HL-60/S4 treated with phorbol 12-myristate 13-acetate at 8.2 ng/mL for 4 days and 3 days (cell line): ENCODE data around the gene LYZ.

ENCODE experiments used
- in situ Hi-C: fragments of 300-500 bp; cut with MboI; formaldehyde crosslinking; loops from 2 replicates; pipeline ENCODE4 v1.15.0; 2022; ENCODE audit warnings: low sequenced_read_pairs

LYZ gene

GRCh38 chr12:69383074-69383473 lies 34.9 kb downstream of the LYZ start:
- in situ Hi-C loops, result loop anchor here (25.0 kb wide), 1 partner anchor 179 kb away; no protein-coding TSS in a partner anchor

- in situ Hi-C loops, result loop anchor here (25.0 kb wide), 1 partner anchor 177 kb away; no protein-coding TSS in a partner anchor
Observed at GRCh38 chr12:69385038-69385437, 36.9 kb downstream of the LYZ start.

GRCh38 chr12:69386921-69387320 lies 38.7 kb downstream of the LYZ start:
- in situ Hi-C loops, result loop anchor here (25.0 kb wide), 1 partner anchor 175 kb away; no protein-coding TSS in a partner anchor

- in situ Hi-C loops, result loop anchor here (25.0 kb wide), 1 partner anchor 174 kb away; no protein-coding TSS in a partner anchor
Observed at GRCh38 chr12:69388371-69388770, 40.2 kb downstream of the LYZ start.

GRCh38 chr12:69389831-69390230 lies 41.6 kb downstream of the LYZ start:
- in situ Hi-C loops, result loop anchor here (25.0 kb wide), 1 partner anchor 172 kb away; no protein-coding TSS in a partner anchor

- in situ Hi-C loops, result loop anchor here (25.0 kb wide), 1 partner anchor 170 kb away; no protein-coding TSS in a partner anchor
Observed at GRCh38 chr12:69392179-69392928, 44.2 kb downstream of the LYZ start.

- in situ Hi-C loops, result loop anchor here (25.0 kb wide), 1 partner anchor 166 kb away; no protein-coding TSS in a partner anchor
Observed at GRCh38 chr12:69396041-69396440, 47.9 kb downstream of the LYZ start.

GRCh38 chr12:69396963-69397362 lies 48.8 kb downstream of the LYZ start:
- in situ Hi-C loops, result loop anchor here (25.0 kb wide), 1 partner anchor 165 kb away; no protein-coding TSS in a partner anchor

- in situ Hi-C loops, result loop anchor here (25.0 kb wide), 1 partner anchor 164 kb away; no protein-coding TSS in a partner anchor
Observed at GRCh38 chr12:69397978-69398377, 49.8 kb downstream of the LYZ start.

- in situ Hi-C loops, result no loop called here
Observed at GRCh38 chr12:69401940-69402339, 53.8 kb downstream of the LYZ start.
